Loucy (cell line): Measurements from ENCODE around the gene SMAP1.

Source experiments
- CTCF ChIP-seq: fragments of 200-600 bp; sonication (generic); conservative IDR thresholded peaks from 2 replicates; pipeline ENCODE4 v1.5.1; 2014; ENCODE audit warnings: mild to moderate bottlenecking, antibody characterized with exemption, low read length
- EZH2phosphoT487 ChIP-seq: fragments of 200-600 bp; IDR thresholded peaks from 2 replicates; pipeline ENCODE4 v1.6.1; 2018; ENCODE audit warnings: antibody characterized with exemption, mild to moderate bottlenecking, moderate library complexity, borderline replicate concordance

GRCh38 chr6:70707893-70708292 is 40.2 kb downstream of the SMAP1 start:
- TF ChIP-seq CTCF (no peak), EZH2phosphoT487 (no peak)
